ENCODE results near the gene PDCD2L.

Gene PDCD2L

GRCh38 chr19:34474233-34474989 lies 70.2 kb downstream of the PDCD2L start:
- no peak for DNase-seq

GRCh38 chr19:34475026-34475974 lies 71.1 kb downstream of the PDCD2L start:
- DNase-seq: no peak

All from DMS153 (cell line).